Measurements from ENCODE around the gene ZNFX1. TPM values are rescaled to one million over a fixed set of nuclear protein-coding genes. Genes with fewer than 3 reads are reported as not detected.

Gene ZNFX1
- total RNA-seq, 1 experiment from 2014 or later, result 11.0 TPM

- no peaks in the 10 kb centered on the region for H3K4me1 Mint-ChIP-seq
- CTCF ChIA-PET, result interaction anchor here (1.1 to 2.7 kb wide), 2 partner anchors 70 to 237 kb away, joined by 3 to 7 read pairs; no protein-coding TSS in a partner anchor
- H3K4me3 Mint-ChIP-seq, result no peak overlapping the region
- H3K27ac Mint-ChIP-seq, result peak overlapping the region; percentile 76; the same call in 1 of the 2 replicates
- H3K36me3 Mint-ChIP-seq, result peaks cover 55% of the 10 kb centered on the region
- DNase-seq (ENCODE audit: low spot score) (no peak), ATAC-seq (no peak)
- H3K27me3 Mint-ChIP-seq (ENCODE audit: low read depth), result no peaks in the 10 kb centered on the region
- POLR2A ChIA-PET, result interaction anchor here (0.7 kb wide), 1 partner anchor 25 kb away, joined by 3 read pairs; no protein-coding TSS in a partner anchor
- H3K9me3 Mint-ChIP-seq, result no peaks in the 10 kb centered on the region
- TF ChIP-seq GABPB1 (CRISPR knock-in tag; IDR thresholded peaks at IDR 0.05), result no peak
- no peak for TF ChIP-seq ZNF423 (CRISPR knock-in tag; IDR thresholded peaks at IDR 0.05)
- no peak for TF ChIP-seq JAZF1 (CRISPR knock-in tag; IDR thresholded peaks at IDR 0.05)
- no peak for TF ChIP-seq NR2C2 (CRISPR knock-in tag; IDR thresholded peaks at IDR 0.05)
- no peak for TF ChIP-seq ZNF425 (CRISPR knock-in tag; conservative IDR thresholded peaks at IDR 0.05)
- no peak for TF ChIP-seq ZBTB43 (CRISPR knock-in tag; IDR thresholded peaks at IDR 0.05)
- no peak for TF ChIP-seq ZNF671 (CRISPR knock-in tag; IDR thresholded peaks at IDR 0.05)
- TF ChIP-seq E2F4 (CRISPR knock-in tag; IDR thresholded peaks at IDR 0.05; ENCODE audit: borderline replicate concordance, low read depth), result no peak
- TF ChIP-seq MAX (CRISPR knock-in tag; IDR thresholded peaks at IDR 0.05), result no peak
- TF ChIP-seq MXD4 (CRISPR knock-in tag; IDR thresholded peaks at IDR 0.05; ENCODE audit: borderline replicate concordance), result no peak
- TF ChIP-seq MYBL2 (CRISPR knock-in tag; IDR thresholded peaks at IDR 0.05), result no peak
- no peak for TF ChIP-seq ELF4 (CRISPR knock-in tag; IDR thresholded peaks at IDR 0.05; ENCODE audit: low read depth)
- no peak for TF ChIP-seq FOXP4 (CRISPR knock-in tag; IDR thresholded peaks at IDR 0.05)
- TF ChIP-seq GRHL2 (CRISPR knock-in tag; IDR thresholded peaks at IDR 0.05; ENCODE audit: insufficient replicate concordance, severe bottlenecking), result no peak
- no peak for TF ChIP-seq AR (CRISPR knock-in tag; IDR thresholded peaks at IDR 0.05)
- TF ChIP-seq ARID4B (CRISPR knock-in tag; IDR thresholded peaks at IDR 0.05; ENCODE audit: borderline replicate concordance), result no peak
- TF ChIP-seq KAT7 (CRISPR knock-in tag; IDR thresholded peaks at IDR 0.05; ENCODE audit: borderline replicate concordance), result no peak
- no peak for TF ChIP-seq STAT6 (CRISPR knock-in tag; conservative IDR thresholded peaks at IDR 0.05; ENCODE audit: low read depth)
- TF ChIP-seq ZNF232 (CRISPR knock-in tag; IDR thresholded peaks at IDR 0.05), result no peak
- TF ChIP-seq ZNF317 (CRISPR knock-in tag; IDR thresholded peaks at IDR 0.05; ENCODE audit: borderline replicate concordance, low read depth), result no peak
Measured at GRCh38 chr20:49247792-49248191, 30.1 kb downstream of the ZNFX1 start.

Data from WTC11 (cell line).